Measurements from ENCODE around the gene HLCS. TPM values are rescaled to one million over a fixed set of nuclear protein-coding genes. Genes with fewer than 3 reads are reported as not detected.

The HLCS gene
- total RNA-seq, 1 donor from 2014 or later, result 28.1 TPM

- no peak for DNase-seq
Measured at GRCh38 chr21:36914244-36915013, 52.0 kb downstream of the HLCS start.

GRCh38 chr21:36913247-36914169, 53.0 kb downstream of the HLCS start:
- DNase-seq, result no peak

GRCh38 chr21:36910581-36911307, 55.7 kb downstream of the HLCS start:
- no peak for DNase-seq

- DNase-seq, result no peak
Measured at GRCh38 chr21:36909901-36910561, 56.4 kb downstream of the HLCS start.

GRCh38 chr21:36909423-36909822, 57.0 kb downstream of the HLCS start:
- no peak for DNase-seq

GRCh38 chr21:36908260-36908908, 58.1 kb downstream of the HLCS start:
- no peak for DNase-seq

- no peak for DNase-seq
Measured at GRCh38 chr21:36904093-36904666, 62.3 kb downstream of the HLCS start.

GRCh38 chr21:36902793-36903192, 63.7 kb downstream of the HLCS start:
- no peak for DNase-seq

GRCh38 chr21:36902331-36902730, 64.1 kb downstream of the HLCS start:
- no peak for DNase-seq

- DNase-seq, result no peak
Measured at GRCh38 chr21:36901575-36901974, 64.9 kb downstream of the HLCS start.

- no peak for DNase-seq
Measured at GRCh38 chr21:36893581-36893980, 72.9 kb downstream of the HLCS start.

GRCh38 chr21:36892201-36892600, 74.3 kb downstream of the HLCS start:
- DNase-seq, result no peak

GRCh38 chr21:36891692-36892091, 74.8 kb downstream of the HLCS start:
- DNase-seq, result no peak

- no peak for DNase-seq
Measured at GRCh38 chr21:36891121-36891520, 75.3 kb downstream of the HLCS start.

- DNase-seq, result no peak
Measured at GRCh38 chr21:36890086-36890485, 76.4 kb downstream of the HLCS start.

- no peak for DNase-seq
Measured at GRCh38 chr21:36889401-36889800, 77.1 kb downstream of the HLCS start.

- DNase-seq, result no peak
Measured at GRCh38 chr21:36888466-36888865, 78.0 kb downstream of the HLCS start.

GRCh38 chr21:36887963-36888362, 78.5 kb downstream of the HLCS start:
- DNase-seq, result no peak

- DNase-seq, result no peak
Measured at GRCh38 chr21:36883532-36884486, 82.7 kb downstream of the HLCS start.

- no peak for DNase-seq
Measured at GRCh38 chr21:36882776-36883175, 83.7 kb downstream of the HLCS start.
